Activated CD8-positive, alpha-beta T cell treated with anti-CD3 and anti-CD28 coated beads, Interleukin-2, amount 10 ng/mL, durations not matched to agents 7 days and 5 days (primary cell): Measurements from ENCODE around the gene NFXL1. TPM values are rescaled to one million over a fixed set of nuclear protein-coding genes. Genes with fewer than 3 reads are reported as not detected.

Experiments
- ATAC-seq: fragments of 150-1000 bp; cut with Tn5 transposase; one replicate; pipeline ENCODE4 v1.10.0; 2021; ENCODE audit warnings: moderate library complexity
- CTCF ChIA-PET: fragments of 350-600 bp; sonication (Branson Sonifier 250); formaldehyde crosslinking; loops from one replicate; lab custom pipeline; 2021; ENCODE audit warnings: antibody characterized with exemption; lab: Charles Lee
- POLR2A ChIA-PET: fragments of 350-600 bp; sonication (Branson Sonifier 250); formaldehyde crosslinking; loops from one replicate; lab custom pipeline; 2021; ENCODE audit warnings: antibody characterized with exemption; lab: Charles Lee
- DNase-seq: peaks from one replicate; pipeline ENCODE4 v3.0.0-alpha.2; 2020
- H3K27ac Mint-ChIP-seq: one replicate; pipeline ENCODE4 v1.8.0; 2021; ENCODE audit warnings: mild to moderate bottlenecking, mixed read lengths
- H3K27me3 Mint-ChIP-seq: one replicate; pipeline ENCODE4 v1.8.0; 2021; ENCODE audit warnings: low read depth, mixed read lengths
- H3K36me3 Mint-ChIP-seq: one replicate; pipeline ENCODE4 v1.8.0; 2021; ENCODE audit warnings: low read depth, mixed read lengths
- H3K4me1 Mint-ChIP-seq: one replicate; pipeline ENCODE4 v1.8.0; 2021; ENCODE audit warnings: low read depth, mixed read lengths
- H3K4me3 Mint-ChIP-seq: one replicate; pipeline ENCODE4 v1.8.0; 2021; ENCODE audit warnings: mild to moderate bottlenecking, mixed read lengths
- H3K9me3 Mint-ChIP-seq: one replicate; pipeline ENCODE4 v1.8.0; 2022; ENCODE audit warnings: mixed read lengths; ENCODE audit not compliant: insufficient read depth
- total RNA-seq, 2 experiments: library from RNA; stranded (reverse); gene quantifications; one replicate each; pipeline ENCODE4 v1.2.3, GENCODE V29; 2021

NFXL1 gene
- total RNA-seq, 2 experiments from 2014 or later, result 9.5 to 10.6 TPM

- ChIA-PET CTCF (no interaction called here), POLR2A (no interaction called here)
- H3K4me1 Mint-ChIP-seq, result peaks cover 8% of the 10 kb centered on the region
- ATAC-seq (no peak), DNase-seq (no peak)
- no peaks in the 10 kb centered on the region for H3K9me3 Mint-ChIP-seq
- no peaks in the 10 kb centered on the region for H3K36me3 Mint-ChIP-seq
- no peak overlapping the region for H3K4me3 Mint-ChIP-seq
- peaks cover 13% of the 10 kb centered on the region for H3K27me3 Mint-ChIP-seq
- H3K27ac Mint-ChIP-seq, result no peak overlapping the region
Measured at GRCh38 chr4:47798165-47798564, 116.2 kb downstream of the NFXL1 start.

Other genes starting within 250 kb of the NFXL1 start
- not detected for gene CORIN, start 76.5 kb downstream of the NFXL1 start, total RNA-seq
- not detected for gene CNGA1, start 102.1 kb upstream of the NFXL1 start, total RNA-seq
- 1 to 10 TPM; 1.1 TPM for gene NIPAL1, start 102.2 kb upstream of the NFXL1 start, total RNA-seq
- 10 to 100 TPM; 60.6 to 63.6 TPM for gene TXK, start 219.7 kb upstream of the NFXL1 start, total RNA-seq